HG02571 (cell line): ENCODE data around the gene ERI2.
"Not testable (repeated sequence)": the region's sequence is repeated elsewhere in the genome, so short reads cannot be mapped to it uniquely, and the experiment has no call there.

Experiments used
- ATAC-seq: cut with Tn5 transposase; IDR thresholded peaks from one replicate; pipeline ENCODE4 v1.9.1; 2021; ENCODE audit warnings: mild to moderate bottlenecking, moderate library complexity; ENCODE audit not compliant: unreplicated experiment

ERI2 gene

DNA sequence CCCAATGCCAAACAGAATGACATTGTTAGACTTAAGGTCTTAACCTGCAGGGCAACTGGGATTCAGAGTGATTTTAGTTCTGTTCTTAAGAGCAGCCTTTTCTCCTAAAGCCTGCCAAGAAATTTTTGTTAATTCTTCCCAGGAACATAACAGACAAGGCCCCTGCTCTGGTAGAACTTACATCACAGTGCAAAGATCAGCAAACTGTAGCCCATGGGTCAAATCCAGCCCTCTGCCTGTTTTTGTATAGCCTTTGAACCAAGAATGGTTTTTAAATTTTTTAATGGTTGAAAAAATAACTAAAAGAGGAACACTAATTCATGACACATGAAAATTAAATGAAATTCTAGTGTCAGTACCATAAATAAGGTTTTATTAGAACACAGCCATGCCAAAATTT is 38.7 kb downstream of the ERI2 start:
- ATAC-seq: no peak

DNA sequence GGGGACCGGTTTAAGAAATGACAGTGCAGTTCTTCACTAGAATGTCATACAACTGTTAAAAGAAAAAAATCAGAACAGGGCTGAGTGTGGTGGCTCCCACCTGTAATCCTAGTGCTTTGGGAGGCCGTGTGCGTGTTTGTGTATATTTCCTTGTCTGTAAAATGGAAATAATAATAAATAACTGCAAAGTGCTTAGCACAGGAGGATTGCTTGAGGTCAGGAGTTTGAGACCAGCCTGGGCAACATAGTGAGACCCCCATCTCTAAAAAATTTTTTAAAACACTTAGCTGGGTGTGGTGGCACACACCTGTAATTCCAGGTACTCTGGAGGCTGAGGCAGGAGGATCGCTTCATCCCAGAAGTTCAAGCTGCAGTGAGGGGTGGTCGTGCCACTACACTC is 40.0 kb downstream of the ERI2 start:
- no peak for ATAC-seq

DNA sequence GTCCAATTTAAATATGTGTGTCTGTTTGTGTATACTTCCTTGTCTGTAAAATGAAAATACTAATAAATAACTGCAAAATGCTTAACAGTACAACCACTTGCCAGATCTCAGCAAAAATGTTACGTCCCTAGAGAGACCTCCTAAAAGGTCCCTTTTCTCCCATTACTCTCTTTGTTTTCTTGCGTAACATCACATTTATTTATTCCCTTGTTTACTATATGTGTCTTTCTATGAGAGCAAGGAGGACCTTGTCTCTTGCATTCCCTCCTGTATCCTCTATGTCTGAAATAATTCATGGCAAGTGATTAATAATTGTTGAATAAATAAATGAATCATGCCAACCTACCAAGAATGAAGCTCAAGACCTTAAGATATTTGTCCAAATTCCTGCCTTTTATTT is 40.5 kb downstream of the ERI2 start:
- no peak for ATAC-seq

DNA sequence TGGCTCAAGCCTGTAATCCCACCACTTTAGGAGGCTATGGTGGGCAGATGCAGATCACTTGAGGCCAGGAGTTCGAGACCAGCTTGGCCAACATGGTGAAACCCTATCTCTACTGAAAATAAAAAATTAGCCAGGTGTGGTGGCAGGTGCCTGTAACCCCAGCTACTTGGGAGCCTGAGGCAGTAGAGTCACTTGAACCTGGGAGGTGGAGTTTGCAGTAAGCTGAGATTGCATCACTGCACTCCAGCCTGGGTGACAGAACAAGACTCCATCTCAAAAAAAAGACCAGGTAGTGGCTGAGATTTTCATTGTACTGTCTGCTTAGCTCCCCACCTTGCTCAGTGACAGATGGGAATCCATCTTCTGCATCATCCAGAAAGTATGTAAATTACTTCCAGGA is 41.8 kb downstream of the ERI2 start:
- not testable (repeated sequence) for ATAC-seq

DNA sequence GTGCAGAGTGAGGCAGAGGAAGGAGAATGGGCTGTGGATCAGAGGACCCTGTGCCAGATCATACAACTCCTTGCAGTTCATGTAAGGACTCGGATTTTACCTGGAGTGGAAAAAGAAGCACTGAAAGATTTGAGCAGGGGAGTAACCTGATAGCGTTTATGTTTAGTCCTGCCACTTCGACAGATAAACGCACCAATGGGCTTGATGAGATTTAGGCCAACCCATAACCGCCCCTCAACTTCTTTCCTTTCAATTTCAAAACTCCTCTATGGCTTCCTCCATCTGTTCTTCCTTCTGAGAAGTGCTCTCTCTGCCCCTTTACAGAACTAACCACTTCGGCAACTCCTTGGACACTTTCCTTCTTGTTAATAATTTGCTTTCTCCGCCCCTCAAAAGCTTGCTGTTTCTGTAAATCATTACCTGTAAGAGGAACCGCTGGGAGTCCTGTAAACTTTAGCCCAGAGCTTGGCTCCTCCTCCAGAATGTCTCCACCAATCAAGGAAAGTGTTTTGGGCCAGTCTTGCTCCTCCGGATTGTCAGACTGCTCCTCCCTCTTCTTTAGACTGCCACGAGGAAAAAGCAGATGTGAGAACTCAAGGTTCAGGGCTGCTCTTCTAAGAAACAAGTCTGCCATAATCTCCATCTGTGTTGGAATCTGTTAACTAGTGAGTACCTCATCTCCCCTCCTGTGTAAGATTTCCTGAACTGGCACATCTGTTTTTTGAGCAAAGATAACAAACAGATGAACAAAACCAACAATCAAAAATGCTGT is 42.6 kb downstream of the ERI2 start, which contains the start of gene ACSM3:
ACSM3 (plus strand) TSS at position 554 of the 772 bp plus-strand sequence. CDS start 6,021 bp downstream, outside the sequence.
- peak; percentile 96 for ATAC-seq

DNA sequence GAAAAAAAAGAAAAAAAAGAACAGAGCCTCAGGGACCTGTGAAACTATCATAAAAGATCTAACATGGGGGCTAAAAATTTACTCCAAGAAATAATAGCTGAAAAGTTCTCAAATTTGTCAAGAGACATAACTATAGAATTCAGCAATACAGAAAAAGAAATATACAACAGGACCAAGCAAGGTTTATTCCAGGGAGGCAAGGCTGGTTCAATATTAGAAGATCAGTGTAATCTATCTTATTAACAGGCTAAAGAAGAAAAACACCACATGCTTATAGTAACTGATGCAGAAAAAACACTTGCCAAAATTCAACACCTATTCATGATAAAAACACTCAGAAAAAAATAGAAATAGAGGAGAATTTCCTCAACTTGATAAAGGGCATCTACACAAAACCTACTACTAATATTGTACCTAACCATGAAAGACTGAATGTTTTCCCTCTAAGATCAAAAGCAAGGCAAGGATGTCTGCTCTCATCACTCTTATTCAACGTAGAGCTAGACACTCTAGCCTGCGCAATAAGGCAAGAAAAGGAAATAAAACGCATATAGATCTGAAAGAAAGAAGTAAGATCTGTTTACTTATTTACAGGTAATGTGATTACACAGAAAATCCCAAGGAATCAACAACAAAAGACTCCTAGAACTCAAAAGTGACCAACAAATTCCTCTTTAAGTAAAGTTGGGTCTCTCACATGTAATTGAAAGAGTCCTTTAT is 43.7 kb downstream of the ERI2 start:
- no peak for ATAC-seq

DNA sequence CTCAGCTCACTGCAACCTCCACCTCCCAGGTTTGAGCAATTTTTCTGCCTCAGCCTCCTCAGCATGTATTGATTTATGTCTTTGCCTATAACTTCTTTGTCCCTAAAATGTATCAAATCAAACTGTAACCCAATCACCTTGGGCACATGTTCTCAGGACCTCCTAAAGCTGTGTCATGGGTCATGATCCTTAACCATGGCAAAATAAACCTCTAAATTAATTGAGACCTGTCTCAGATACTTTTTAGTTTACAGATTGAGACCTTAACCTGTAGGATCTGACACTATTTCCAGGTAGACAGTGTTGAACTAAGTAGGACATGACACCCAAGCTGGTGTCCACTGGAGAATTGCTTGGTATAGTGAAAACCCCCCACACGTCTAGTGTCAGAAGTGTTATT is 45.1 kb downstream of the ERI2 start:
- no peak for ATAC-seq

DNA sequence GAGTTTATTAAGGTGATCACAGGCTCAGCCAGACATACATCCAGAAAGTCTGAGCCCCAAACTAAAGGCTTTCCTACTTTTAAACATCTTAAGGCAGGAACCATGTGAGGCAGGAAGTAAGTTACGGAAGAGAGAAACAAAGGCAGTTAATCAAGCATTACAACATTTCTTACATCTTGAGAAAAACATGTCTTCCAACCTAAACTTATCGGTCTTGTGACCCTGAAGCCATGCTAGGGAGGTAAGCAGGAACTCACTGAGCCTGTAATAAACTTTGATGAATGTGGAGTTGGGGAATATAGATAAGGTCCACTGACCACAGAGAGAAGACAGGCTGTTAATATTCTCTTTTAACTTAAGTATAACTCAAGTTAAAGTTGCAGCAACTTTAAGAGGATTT is 45.9 kb downstream of the ERI2 start:
- ATAC-seq: no peak

DNA sequence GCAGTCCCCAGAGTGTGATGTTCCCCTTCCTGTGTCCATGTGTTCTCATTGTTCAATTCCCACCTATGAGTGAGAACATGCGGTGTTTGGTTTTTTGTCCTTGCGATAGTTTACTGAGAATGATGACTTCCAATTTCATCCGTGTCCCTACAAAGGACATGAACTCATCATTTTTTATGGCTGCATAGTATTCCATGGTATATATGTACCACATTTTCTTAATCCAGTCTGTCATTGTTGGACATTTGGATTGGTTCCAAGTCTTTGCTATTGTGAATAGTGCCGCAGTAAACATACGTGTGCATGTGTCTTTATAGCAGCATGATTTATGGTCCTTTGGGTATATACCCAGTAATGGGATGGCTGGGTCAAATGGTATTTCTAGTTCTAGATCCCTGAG is 50.5 kb downstream of the ERI2 start:
- ATAC-seq: not testable (repeated sequence)

DNA sequence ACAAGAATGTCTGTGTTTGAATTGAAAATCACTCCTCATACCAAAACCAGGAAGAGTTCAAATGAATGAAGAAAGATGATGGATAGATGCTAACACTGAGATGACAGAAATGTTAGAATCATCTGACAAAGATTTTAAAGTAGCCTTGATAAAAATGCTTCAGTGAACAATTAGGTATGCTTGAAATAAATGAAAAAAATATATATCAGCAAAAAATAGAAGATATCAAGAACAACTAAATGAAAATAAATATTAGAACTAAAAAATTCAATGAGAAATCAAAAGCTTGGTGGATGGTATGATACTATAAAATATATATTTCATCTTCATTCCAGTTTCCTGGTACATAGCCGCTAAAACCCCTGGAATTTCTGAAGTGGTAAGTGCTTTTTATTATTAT is 51.0 kb downstream of the ERI2 start:
- no peak for ATAC-seq

DNA sequence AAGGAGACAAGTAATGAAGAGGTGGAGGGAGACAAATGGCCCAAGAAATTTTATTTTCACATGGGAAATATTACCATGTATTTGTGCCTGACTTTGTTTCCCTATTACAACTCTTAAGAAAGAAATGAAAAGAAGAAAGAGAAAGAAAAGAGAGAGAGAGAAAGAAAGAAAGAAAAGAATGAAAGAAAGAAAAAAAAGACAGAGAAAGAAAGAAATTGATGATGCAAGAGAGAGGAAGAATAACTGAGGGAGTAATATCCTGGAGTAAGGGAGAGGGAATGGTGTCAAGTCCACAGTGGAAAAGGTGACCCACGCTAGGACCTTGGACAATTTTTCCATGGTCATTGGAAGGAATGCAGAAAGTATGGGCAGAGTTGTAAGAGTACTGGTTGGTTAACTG is 52.5 kb downstream of the ERI2 start:
- no peak for ATAC-seq

DNA sequence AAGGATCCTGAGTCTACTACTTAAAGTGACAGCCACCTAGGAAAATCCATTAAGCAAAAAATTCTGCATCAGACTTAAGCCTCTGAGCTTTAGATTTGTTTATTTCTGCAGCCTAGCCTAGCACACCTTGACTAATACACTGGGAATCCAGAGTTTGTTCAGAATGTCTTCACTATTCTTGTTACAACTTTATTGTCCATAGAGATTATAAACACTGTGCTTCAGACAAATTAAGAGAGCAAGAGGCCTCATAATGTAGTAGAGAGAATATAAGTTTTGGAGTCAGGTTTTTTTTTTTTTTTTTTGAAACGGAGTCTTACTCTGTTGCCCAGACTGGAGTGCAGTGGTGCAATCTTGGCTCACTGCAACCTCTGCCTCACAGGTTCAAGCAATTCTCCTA is 55.7 kb downstream of the ERI2 start:
- ATAC-seq: no peak

DNA sequence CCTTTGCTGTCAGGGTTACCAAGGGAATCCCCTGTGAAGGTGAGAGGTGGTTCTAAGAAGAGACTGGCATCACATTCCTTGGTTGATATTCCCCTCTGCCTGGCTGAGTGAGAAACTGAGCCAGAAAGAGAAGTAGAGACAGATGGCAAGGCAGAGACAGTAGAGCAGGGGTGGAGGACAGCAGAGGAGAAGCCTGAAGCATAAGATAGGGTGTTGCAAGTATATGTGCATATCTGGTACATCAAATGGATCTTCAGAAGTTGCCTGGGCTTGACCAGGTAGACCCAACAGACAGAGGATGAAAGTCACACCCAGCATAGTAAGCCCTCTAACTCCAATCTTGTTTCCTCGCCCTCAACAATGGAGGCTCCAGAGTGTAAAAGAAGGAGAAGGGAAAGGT is 56.8 kb downstream of the ERI2 start:
- no peak for ATAC-seq

DNA sequence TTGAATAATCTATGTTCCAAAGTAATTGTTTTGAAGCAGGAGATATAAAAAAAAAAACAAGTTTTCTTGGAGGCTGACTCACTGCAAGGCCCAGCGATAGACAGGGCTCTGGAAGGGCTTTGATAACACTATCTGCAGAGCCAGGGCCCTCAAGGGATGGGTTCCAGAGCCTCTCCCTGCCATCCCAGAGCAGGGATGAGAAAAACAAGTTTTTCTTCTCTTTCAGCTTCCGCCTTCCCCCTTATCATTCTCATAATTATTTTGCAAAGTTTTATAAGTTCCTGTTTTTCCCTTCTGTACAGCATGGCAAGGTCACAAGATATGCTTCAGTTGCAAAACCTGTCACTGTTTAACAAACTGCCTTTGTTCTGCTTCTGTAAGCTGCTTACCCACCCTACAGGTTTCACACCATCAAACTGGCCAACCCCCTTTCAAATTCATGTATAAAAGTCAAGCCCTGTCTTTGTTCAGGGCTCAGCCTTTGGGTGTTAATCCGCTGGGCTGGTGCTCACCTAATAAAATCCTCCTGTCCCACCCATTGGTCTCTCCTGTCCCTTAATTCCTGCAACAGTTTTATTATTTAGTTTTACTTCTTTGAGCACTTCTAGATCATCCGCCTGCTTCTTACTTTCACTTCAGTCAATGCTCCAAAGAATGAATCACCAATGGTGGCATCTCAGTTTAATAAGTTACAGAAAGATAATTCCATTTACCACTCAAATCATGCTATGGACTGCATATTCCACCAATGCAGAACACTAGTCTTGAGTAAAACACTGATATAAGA is 59.0 kb downstream of the ERI2 start:
- ATAC-seq: no peak

DNA sequence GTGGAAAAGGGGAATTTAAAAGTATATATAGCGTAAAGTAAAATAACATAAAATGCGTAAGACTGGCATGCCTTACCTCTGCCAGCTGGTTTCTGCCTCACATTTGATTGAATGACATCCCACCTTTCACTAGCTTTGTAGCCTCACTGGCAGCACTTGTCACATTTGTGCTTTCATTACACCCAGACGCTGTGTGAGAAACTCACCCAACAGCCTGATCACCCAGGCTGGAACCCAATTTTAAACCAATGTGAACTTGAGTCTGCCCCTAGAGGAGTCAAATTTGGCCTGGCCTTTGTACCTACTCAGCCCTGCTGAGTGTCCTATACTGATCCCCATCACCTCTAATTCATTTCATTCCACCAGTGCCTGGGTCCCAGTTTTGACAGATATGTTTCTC is 59.8 kb downstream of the ERI2 start:
- no peak for ATAC-seq
